H9 (cell line): Measurements from ENCODE around the gene LRRC15. TPM values are rescaled to one million over a fixed set of nuclear protein-coding genes. Genes with fewer than 3 reads are reported as not detected.

Experiments
- DNase-seq: peaks from one replicate; pipeline ENCODE4 v3.0.0-alpha.2; 2017
- H2AFZ ChIP-seq: one replicate; pipeline ENCODE4 v1.6.1; 2013; ENCODE audit warnings: mild to moderate bottlenecking, low read length, control low read depth, moderate library complexity
- H2AK5ac ChIP-seq: 2 replicates; pipeline ENCODE4 v1.6.1; 2013; ENCODE audit warnings: low read length, control low read depth, mixed read lengths; ENCODE audit not compliant: insufficient read length
- H2BK120ac ChIP-seq: one replicate; pipeline ENCODE4 v1.6.1; 2013; ENCODE audit warnings: low read depth, mild to moderate bottlenecking, low read length, control low read depth, inconsistent platforms; ENCODE audit not compliant: poor library complexity, severe bottlenecking
- H2BK12ac ChIP-seq: 2 replicates; pipeline ENCODE4 v1.6.1; 2013; ENCODE audit warnings: low read length, control low read depth, mixed read lengths, low read depth; ENCODE audit not compliant: insufficient read length
- H2BK15ac ChIP-seq: 2 replicates; pipeline ENCODE4 v1.6.1; 2013; ENCODE audit warnings: low read depth, low read length, control low read depth
- H2BK20ac ChIP-seq: one replicate; pipeline ENCODE4 v1.6.1; 2013; ENCODE audit warnings: low read depth, mild to moderate bottlenecking, low read length, control low read depth, inconsistent platforms; ENCODE audit not compliant: poor library complexity, severe bottlenecking
- H2BK5ac ChIP-seq: 2 replicates; pipeline ENCODE4 v1.6.1; 2013; ENCODE audit warnings: low read length, control low read depth, mixed read lengths; ENCODE audit not compliant: insufficient read length
- H3K14ac ChIP-seq: 2 replicates; pipeline ENCODE4 v1.6.1; 2013; ENCODE audit warnings: low read length, control low read depth; ENCODE audit not compliant: insufficient read depth
- H3K18ac ChIP-seq: 2 replicates; pipeline ENCODE4 v1.6.1; 2013; ENCODE audit warnings: low read depth, mild to moderate bottlenecking, mixed read lengths, low read length, control low read depth; ENCODE audit not compliant: insufficient read length
- H3K23ac ChIP-seq: 2 replicates; pipeline ENCODE4 v1.6.1; 2013; ENCODE audit warnings: low read length, control low read depth, mixed read lengths, low read depth; ENCODE audit not compliant: insufficient read length
- H3K23me2 ChIP-seq: 2 replicates; pipeline ENCODE4 v1.6.1; 2013; ENCODE audit warnings: low read depth, mild to moderate bottlenecking, mixed read lengths, low read length, control low read depth; ENCODE audit not compliant: insufficient read length, poor library complexity, severe bottlenecking
- H3K27ac ChIP-seq: 2 replicates; pipeline ENCODE4 v1.5.1; 2013; ENCODE audit warnings: low read length, control low read depth, mixed read lengths, low read depth; ENCODE audit not compliant: insufficient read length
- H3K27me3 ChIP-seq: 2 replicates; pipeline ENCODE4 v1.6.1; 2013; ENCODE audit warnings: low read length, control low read depth, inconsistent platforms; ENCODE audit not compliant: insufficient read depth
- H3K4ac ChIP-seq: 2 replicates; pipeline ENCODE4 v1.6.1; 2013; ENCODE audit warnings: low read depth, mild to moderate bottlenecking, control low read depth, inconsistent platforms, low read length, moderate library complexity
- H3K4me1 ChIP-seq: 2 replicates; pipeline ENCODE4 v1.6.1; 2013; ENCODE audit warnings: low read length, control low read depth, inconsistent platforms; ENCODE audit not compliant: insufficient read depth
- H3K4me2 ChIP-seq: 2 replicates; pipeline ENCODE4 v1.6.1; 2013; ENCODE audit warnings: low read length, control low read depth, mixed read lengths; ENCODE audit not compliant: insufficient read length, insufficient read depth
- H3K56ac ChIP-seq: 2 replicates; pipeline ENCODE4 v1.6.1; 2013; ENCODE audit warnings: low read depth, mild to moderate bottlenecking, mixed read lengths, low read length, control low read depth; ENCODE audit not compliant: insufficient read length
- H3K79me1 ChIP-seq: 2 replicates; pipeline ENCODE4 v1.6.1; 2013; ENCODE audit warnings: low read depth, mild to moderate bottlenecking, moderate library complexity, low read length, control low read depth, inconsistent platforms; ENCODE audit not compliant: insufficient read depth, poor library complexity, severe bottlenecking
- H3K79me2 ChIP-seq: 2 replicates; pipeline ENCODE4 v1.6.1; 2013; ENCODE audit warnings: low read length, control low read depth, inconsistent platforms; ENCODE audit not compliant: insufficient read depth
- H3K9ac ChIP-seq: 2 replicates; pipeline ENCODE4 v1.6.1; 2013; ENCODE audit warnings: low read length, control low read depth, mixed read lengths; ENCODE audit not compliant: insufficient read length; ENCODE audit errors: extremely low read depth
- H3K9me3 ChIP-seq: one replicate; pipeline ENCODE4 v1.6.1; 2013; ENCODE audit warnings: low read depth, low read length, inconsistent platforms; ENCODE audit not compliant: control insufficient read depth
- H3T11ph ChIP-seq: one replicate; pipeline ENCODE4 v1.6.1; 2013; ENCODE audit warnings: mild to moderate bottlenecking, low read length, control low read depth, inconsistent platforms
- H4K20me1 ChIP-seq: one replicate; pipeline ENCODE4 v1.6.1; 2013; ENCODE audit not compliant: control insufficient read depth, insufficient read length, insufficient read depth
- H4K5ac ChIP-seq: 2 replicates; pipeline ENCODE4 v1.6.1; 2013; ENCODE audit warnings: low read depth, mild to moderate bottlenecking, mixed read lengths, low read length, control low read depth; ENCODE audit not compliant: insufficient read length
- H4K8ac ChIP-seq: replicated peaks from 2 replicates; pipeline ENCODE4 v1.6.1; 2013; ENCODE audit warnings: low read length, control low read depth, mixed read lengths, low read depth; ENCODE audit not compliant: insufficient read length
- H4K91ac ChIP-seq: 2 replicates; pipeline ENCODE4 v1.6.1; 2013; ENCODE audit warnings: low read depth, mild to moderate bottlenecking, moderate library complexity, mixed read lengths, low read length, control low read depth; ENCODE audit not compliant: insufficient read length
- H3K27ac Mint-ChIP-seq, 3 experiments: 2 replicates in 2 of 3; 3 replicates in 1 of 3; pipeline ENCODE4 v1.8.0; 2020 to 2021; ENCODE audit warnings: mixed read lengths in 3 of 3, mild to moderate bottlenecking in 1 of 3, moderate library complexity in 1 of 3
- H3K27me3 Mint-ChIP-seq: 2 replicates; pipeline ENCODE4 v1.8.0; 2021; ENCODE audit warnings: low read depth, mild to moderate bottlenecking, moderate library complexity, mixed read lengths
- H3K36me3 Mint-ChIP-seq, 3 experiments: 2 replicates in 2 of 3; 3 replicates in 1 of 3; pipeline ENCODE4 v1.8.0; 2020 to 2021; ENCODE audit warnings: low read depth in 3 of 3, mixed read lengths in 3 of 3; ENCODE audit not compliant: insufficient read depth in 1 of 3
- H3K4me1 Mint-ChIP-seq, 2 experiments: 2 replicates each; pipeline ENCODE4 v1.8.0; 2020; ENCODE audit warnings: mixed read lengths in 2 of 2
- H3K4me3 Mint-ChIP-seq, 2 experiments: 2 replicates in 1 of 2; 3 replicates in 1 of 2; pipeline ENCODE4 v1.8.0; 2020 to 2021; ENCODE audit warnings: mild to moderate bottlenecking in 2 of 2, mixed read lengths in 2 of 2, moderate library complexity in 1 of 2
- H3K9me3 Mint-ChIP-seq, 2 experiments: 2 replicates in 1 of 2; 3 replicates in 1 of 2; pipeline ENCODE4 v1.8.0; 2020; ENCODE audit warnings: mild to moderate bottlenecking in 2 of 2, mixed read lengths in 2 of 2, moderate library complexity in 1 of 2
- CTCF ChIP-seq: fragments of 200-600 bp; sonication (generic); conservative IDR thresholded peaks from 3 replicates; pipeline ENCODE4 v1.8.0; 2021; ENCODE audit warnings: antibody characterized with exemption, mild to moderate bottlenecking
- WGBS: extraction: QIAGEN DNeasy Blood & Tissue Kit; methylation state at CpG from one replicate; pipeline ENCODE4 v1.1.7; 2013; ENCODE audit warnings: missing lambda C conversion rate, low lambda C conversion rate, mixed read lengths; ENCODE audit not compliant: insufficient read length; ENCODE audit errors: extremely low coverage; 5-methylcytosine and 5-hydroxymethylcytosine counted together
- total RNA-seq: library from RNA; stranded (reverse); gene quantifications from 2 replicates; pipeline ENCODE4 v1.2.1, GENCODE V29; 2021

LRRC15 gene
- total RNA-seq, 1 experiment from 2014 or later: 0.07 TPM

- Histone ChIP-seq H2BK5ac (no peak overlapping the region), H2AFZ (no peak overlapping the region), H3K14ac (no peak overlapping the region), H3T11ph (no peak overlapping the region), H4K5ac (no peak overlapping the region), H3K9ac (no peak overlapping the region), H3K4ac (no peak overlapping the region), H4K91ac (no peak overlapping the region), H4K20me1 (no peaks in the 10 kb centered on the region), H3K4me2 (no peak overlapping the region), H2BK120ac (no peak overlapping the region), H3K4me1 (no peaks in the 10 kb centered on the region), H3K56ac (no peak overlapping the region), H3K79me2 (no peaks in the 10 kb centered on the region), H3K9me3 (no peaks in the 10 kb centered on the region), H3K27me3 (no peaks in the 10 kb centered on the region), H3K18ac (no peak overlapping the region), H3K23me2 (no peaks in the 10 kb centered on the region), H2BK12ac (no peak overlapping the region), H2BK20ac (no peak overlapping the region), H2BK15ac (no peak overlapping the region), H2AK5ac (no peak overlapping the region), H3K79me1 (no peaks in the 10 kb centered on the region), H3K23ac (no peak overlapping the region), H4K8ac (no peak overlapping the region), H3K27ac (no peak overlapping the region)
- Mint-ChIP-seq H3K9me3 (peaks cover 6 to 8% of the 10 kb centered on the region in 2 experiments), H3K36me3 (peaks cover 0 to 10% (median 0%) of the 10 kb centered on the region in 3 experiments; a peak in 4 of 7 replicates), H3K27ac (no peak overlapping the region), H3K4me1 (peaks cover 28 to 36% of the 10 kb centered on the region in 2 experiments), H3K4me3 (no peak overlapping the region), H3K27me3 (peaks cover 4% of the 10 kb centered on the region; the same call in 1 of the 2 replicates)
- DNase-seq: no peak
- no CpG with 5 or more reads among the region's 6 CpGs for WGBS
- no peak for TF ChIP-seq CTCF
These were observed 17.7 kb upstream of the LRRC15 start for GRCh38 chr3:194387276-194387675.
